Measurements from ENCODE around the gene TTBK2. TPM values are rescaled to one million over a fixed set of nuclear protein-coding genes. Genes with fewer than 3 reads are reported as not detected.

The TTBK2 gene
- total and polyA plus RNA-seq, 2 donors, result 7.7 to 20.5 TPM

DNA sequence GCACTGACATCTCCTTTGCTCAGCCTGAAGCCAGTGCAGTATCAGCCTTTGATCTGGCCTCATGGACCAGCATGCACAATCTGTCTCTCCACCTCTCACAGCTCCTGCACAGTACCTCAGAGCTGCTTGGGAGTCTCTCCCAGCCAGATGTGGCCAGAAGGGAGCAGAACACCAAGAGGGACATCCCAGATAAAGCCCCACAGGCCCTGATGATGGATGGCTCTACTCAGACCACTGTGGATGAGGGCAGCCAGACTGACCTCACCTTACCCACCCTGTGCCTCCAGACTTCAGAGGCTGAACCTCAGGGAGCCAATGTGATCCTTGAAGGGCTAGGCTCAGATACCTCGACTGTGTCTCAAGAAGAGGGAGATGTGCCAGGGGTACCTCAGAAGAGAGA is 228.0 kb downstream of the TTBK2 start:
- WGBS, result 97% methylated on average over 1 of the region's 1 CpG

DNA sequence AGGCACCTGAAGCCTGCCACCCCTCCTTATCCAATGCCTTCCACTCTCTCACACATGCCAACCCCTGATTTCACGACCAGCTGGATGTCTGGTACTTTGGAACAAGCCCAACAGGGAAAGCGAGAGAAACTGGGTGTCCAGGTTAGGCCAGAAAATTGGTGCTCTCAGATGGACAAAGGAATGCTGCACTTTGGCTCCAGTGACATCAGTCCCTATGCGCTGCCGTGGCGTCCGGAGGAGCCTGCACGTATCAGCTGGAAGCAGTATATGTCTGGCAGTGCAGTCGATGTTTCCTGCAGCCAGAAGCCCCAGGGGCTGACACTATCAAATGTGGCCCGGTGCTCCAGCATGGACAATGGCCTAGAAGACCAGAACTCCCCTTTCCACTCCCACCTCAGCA is 228.8 kb downstream of the TTBK2 start:
- Histone ChIP-seq H3K36me3 (ENCODE audit: insufficient read depth) (no peaks in the 10 kb centered on the region), H3K4me1 (ENCODE audit: insufficient read depth) (no peaks in the 10 kb centered on the region), H3K4me3 (ENCODE audit: low read depth, low read length) (no peak overlapping the region), H3K27ac (ENCODE audit: low read depth) (no peak overlapping the region)
- no peak for DNase-seq (ENCODE audit: extremely low spot score)
- 85% methylated on average over 9 of the region's 9 CpGs for WGBS

More for the DNA sequence above, 228.0 kb downstream of the TTBK2 start:
- Histone ChIP-seq H3K4me3 (ENCODE audit: low read depth, low read length) (no peak overlapping the region), H3K27ac (ENCODE audit: low read depth) (no peak overlapping the region), H3K36me3 (ENCODE audit: insufficient read depth) (no peaks in the 10 kb centered on the region), H3K4me1 (ENCODE audit: insufficient read depth) (no peaks in the 10 kb centered on the region)
- no peak for DNase-seq (ENCODE audit: extremely low spot score)

DNA sequence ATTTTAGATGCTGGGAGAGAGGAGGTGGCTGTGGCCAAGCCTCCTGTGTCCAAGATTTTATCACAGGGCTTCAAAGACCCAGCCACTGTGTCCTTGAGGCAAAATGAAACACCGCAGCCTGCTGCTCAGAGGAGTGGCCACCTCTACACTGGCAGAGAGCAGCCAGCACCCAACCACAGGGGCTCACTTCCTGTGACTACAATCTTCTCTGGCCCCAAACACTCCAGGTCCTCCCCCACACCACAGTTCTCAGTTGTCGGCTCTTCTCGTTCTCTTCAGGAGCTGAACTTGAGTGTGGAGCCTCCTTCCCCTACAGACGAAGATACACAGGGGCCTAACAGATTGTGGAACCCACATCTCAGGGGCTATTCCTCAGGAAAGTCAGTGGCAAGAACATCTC is 229.3 kb downstream of the TTBK2 start:
- no peak overlapping the region for H3K27ac ChIP-seq (ENCODE audit: low read depth)
- no peak overlapping the region for H3K4me3 ChIP-seq (ENCODE audit: low read depth, low read length)
- H3K36me3 ChIP-seq (ENCODE audit: insufficient read depth), result no peaks in the 10 kb centered on the region
- no peak for DNase-seq (ENCODE audit: extremely low spot score)
- H3K4me1 ChIP-seq (ENCODE audit: insufficient read depth), result no peaks in the 10 kb centered on the region
- 85% methylated on average over 4 of the region's 4 CpGs for WGBS

Small RNAs within 50 kb of the gene (small RNA-seq; reads per million reads assigned to genes)
- not detected for gene KRT8P50

Other genes with a start within 250 kb of the TTBK2 start
- gene CDAN1, start 183.7 kb downstream of the TTBK2 start, total RNA-seq, result 8.2 TPM
- gene CDAN1, start 183.7 kb downstream of the TTBK2 start, polyA plus RNA-seq, result 10.4 TPM
- 80.7 TPM for gene UBR1, start 185.3 kb upstream of the TTBK2 start, total RNA-seq
- gene UBR1, start 185.3 kb upstream of the TTBK2 start, polyA plus RNA-seq, result 13.3 TPM
- gene TMEM62, start 212.8 kb upstream of the TTBK2 start, total RNA-seq, result 22.6 TPM
- gene TMEM62, start 212.8 kb upstream of the TTBK2 start, polyA plus RNA-seq, result 12.7 TPM

Measured in urinary bladder (tissue), 4 donors.